ENCODE measurements around the gene ABITRAM.

DNA sequence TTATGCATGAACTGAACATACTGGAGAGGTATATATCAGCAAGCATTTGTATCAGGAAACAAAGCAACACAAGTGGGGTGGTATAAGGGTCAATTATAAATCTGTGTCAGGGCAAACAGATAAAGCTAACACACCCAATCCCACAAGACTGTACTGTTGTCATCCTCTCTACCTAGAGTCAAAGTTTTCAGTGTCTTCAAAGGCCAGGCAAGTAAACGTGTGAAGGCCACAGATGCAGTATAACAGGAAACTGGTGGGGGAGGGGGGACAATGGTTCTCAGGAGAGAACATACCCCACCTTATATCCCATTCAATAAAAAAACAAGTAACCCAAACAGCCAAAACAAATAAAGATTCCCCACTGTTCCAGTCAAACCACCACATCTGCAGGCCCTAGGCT lies 22.4 kb upstream of the ABITRAM start:
- TF ChIP-seq, protein P1, sequence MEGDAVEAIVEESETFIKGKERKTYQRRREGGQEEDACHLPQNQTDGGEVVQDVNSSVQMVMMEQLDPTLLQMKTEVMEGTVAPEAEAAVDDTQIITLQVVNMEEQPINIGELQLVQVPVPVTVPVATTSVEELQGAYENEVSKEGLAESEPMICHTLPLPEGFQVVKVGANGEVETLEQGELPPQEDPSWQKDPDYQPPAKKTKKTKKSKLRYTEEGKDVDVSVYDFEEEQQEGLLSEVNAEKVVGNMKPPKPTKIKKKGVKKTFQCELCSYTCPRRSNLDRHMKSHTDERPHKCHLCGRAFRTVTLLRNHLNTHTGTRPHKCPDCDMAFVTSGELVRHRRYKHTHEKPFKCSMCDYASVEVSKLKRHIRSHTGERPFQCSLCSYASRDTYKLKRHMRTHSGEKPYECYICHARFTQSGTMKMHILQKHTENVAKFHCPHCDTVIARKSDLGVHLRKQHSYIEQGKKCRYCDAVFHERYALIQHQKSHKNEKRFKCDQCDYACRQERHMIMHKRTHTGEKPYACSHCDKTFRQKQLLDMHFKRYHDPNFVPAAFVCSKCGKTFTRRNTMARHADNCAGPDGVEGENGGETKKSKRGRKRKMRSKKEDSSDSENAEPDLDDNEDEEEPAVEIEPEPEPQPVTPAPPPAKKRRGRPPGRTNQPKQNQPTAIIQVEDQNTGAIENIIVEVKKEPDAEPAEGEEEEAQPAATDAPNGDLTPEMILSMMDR (IDR thresholded peaks at IDR 0.05), result no peak
- TF ChIP-seq POLR2AphosphoS5 (IDR thresholded peaks at IDR 0.05), result no peak
